Activated CD4-positive, alpha-beta memory T cell treated with anti-CD3 and anti-CD28 coated beads, Interleukin-2, amount 10 ng/mL, durations not matched to agents 7 days and 5 days (primary cell): ENCODE data around the gene MIS12. TPM values are rescaled to one million over a fixed set of nuclear protein-coding genes. Genes with fewer than 3 reads are reported as not detected.
A peak's percentile ranks its signal among the peaks of the same experiment; 100 is the strongest.

ENCODE experiments used
- CTCF ChIA-PET: fragments of 350-600 bp; sonication (Branson Sonifier 250); formaldehyde crosslinking; loops from one replicate; lab custom pipeline; 2021; ENCODE audit warnings: antibody characterized with exemption, inconsistent platforms; lab: Charles Lee
- POLR2A ChIA-PET: fragments of 350-600 bp; sonication (Branson Sonifier 250); formaldehyde crosslinking; loops from one replicate; lab custom pipeline; 2021; ENCODE audit warnings: antibody characterized with exemption; lab: Charles Lee
- DNase-seq: peaks from one replicate; pipeline ENCODE4 v3.0.0-alpha.2; 2020
- H3K27ac Mint-ChIP-seq: one replicate; pipeline ENCODE4 v1.8.0; 2021; ENCODE audit warnings: mild to moderate bottlenecking, mixed read lengths
- H3K27me3 Mint-ChIP-seq: one replicate; pipeline ENCODE4 v1.8.0; 2021; ENCODE audit warnings: mixed read lengths
- H3K36me3 Mint-ChIP-seq: one replicate; pipeline ENCODE4 v1.8.0; 2021; ENCODE audit warnings: low read depth, mixed read lengths
- H3K4me1 Mint-ChIP-seq: one replicate; pipeline ENCODE4 v1.8.0; 2021; ENCODE audit warnings: mixed read lengths
- H3K4me3 Mint-ChIP-seq: one replicate; pipeline ENCODE4 v1.8.0; 2021; ENCODE audit warnings: mild to moderate bottlenecking, mixed read lengths
- H3K9me3 Mint-ChIP-seq: one replicate; pipeline ENCODE4 v1.8.0; 2021; ENCODE audit warnings: mixed read lengths
- total RNA-seq, 2 experiments: library from RNA; stranded (reverse); gene quantifications; one replicate each; pipeline ENCODE4 v1.2.3, GENCODE V29; 2021

The MIS12 gene, protein sequence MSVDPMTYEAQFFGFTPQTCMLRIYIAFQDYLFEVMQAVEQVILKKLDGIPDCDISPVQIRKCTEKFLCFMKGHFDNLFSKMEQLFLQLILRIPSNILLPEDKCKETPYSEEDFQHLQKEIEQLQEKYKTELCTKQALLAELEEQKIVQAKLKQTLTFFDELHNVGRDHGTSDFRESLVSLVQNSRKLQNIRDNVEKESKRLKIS
- 10 to 100 TPM; 28.7 to 29.0 TPM for total RNA-seq

DNA sequence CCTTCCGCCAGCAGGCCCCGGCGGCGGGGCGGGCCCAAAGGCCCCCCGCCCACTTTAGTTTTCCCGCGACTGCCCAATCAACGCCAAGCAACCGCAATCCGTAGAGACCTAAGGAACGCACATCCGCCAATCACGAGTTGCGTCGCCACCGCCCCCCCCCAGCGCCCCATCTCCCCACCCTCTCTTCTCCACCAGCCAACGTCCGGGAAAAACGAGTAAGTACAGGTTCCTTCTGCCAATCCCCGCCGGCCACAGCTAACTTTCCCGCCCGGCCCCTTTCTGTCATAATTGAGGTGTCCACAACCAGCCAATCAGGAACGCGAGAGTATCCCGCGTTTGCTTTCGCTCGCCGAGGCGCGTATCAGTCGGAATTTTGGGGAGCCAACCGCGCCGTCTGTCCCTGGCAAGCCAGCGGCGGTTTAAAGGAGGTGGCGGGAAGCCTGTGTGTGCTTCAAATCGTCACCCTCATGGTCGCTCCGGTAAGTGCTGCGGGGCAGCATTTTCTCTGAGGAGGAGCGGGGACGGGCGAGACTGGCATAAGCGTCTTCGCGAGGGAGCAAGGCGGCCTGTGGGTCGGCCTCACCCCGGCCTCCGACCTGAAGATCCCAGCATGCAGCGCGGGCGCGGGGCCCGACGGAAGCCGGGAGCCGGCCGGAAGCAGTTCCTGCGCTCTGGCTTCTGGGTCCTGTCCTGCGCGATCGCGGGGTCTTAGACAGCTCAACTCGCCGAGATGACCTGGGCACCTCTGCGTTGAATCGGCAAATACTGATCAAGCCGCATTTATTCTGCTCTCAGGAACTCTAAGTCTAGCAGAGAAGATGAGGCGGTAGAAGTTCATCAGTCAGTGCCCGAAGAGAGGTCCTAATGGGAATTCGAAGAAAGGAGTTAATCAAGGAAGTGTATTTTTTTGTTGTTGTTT, at the start of gene MIS12:
TSS of gene MIS12 (plus strand) at position 361 of the 919 bp plus-strand sequence. CDS start 2,297 bp downstream, outside the sequence.
- Mint-ChIP-seq H3K36me3 (peaks cover 68% of the 10 kb centered on the region), H3K4me1 (peaks cover 56% of the 10 kb centered on the region), H3K4me3 (peak within 1 kb of the TSS; percentile 90), H3K27me3 (no peaks in the 10 kb centered on the region), H3K27ac (peak within 1 kb of the TSS; percentile 96), H3K9me3 (no peaks in the 10 kb centered on the region)
- peak; percentile 98 for DNase-seq
- ChIA-PET POLR2A (interaction anchor here (0.6 to 4.0 kb wide), 28 partner anchors 10 to 1271 kb away, joined by 3 to 46 read pairs (median 4); partner anchors contain the start of genes C1QBP, DHX33, NLRP1 and NUP88), CTCF (interaction anchor here (0.7 to 2.6 kb wide), 6 partner anchors 15 to 294 kb away, joined by 3 to 9 read pairs (median 4); partner anchors contain the start of genes C1QBP and DHX33)

DNA sequence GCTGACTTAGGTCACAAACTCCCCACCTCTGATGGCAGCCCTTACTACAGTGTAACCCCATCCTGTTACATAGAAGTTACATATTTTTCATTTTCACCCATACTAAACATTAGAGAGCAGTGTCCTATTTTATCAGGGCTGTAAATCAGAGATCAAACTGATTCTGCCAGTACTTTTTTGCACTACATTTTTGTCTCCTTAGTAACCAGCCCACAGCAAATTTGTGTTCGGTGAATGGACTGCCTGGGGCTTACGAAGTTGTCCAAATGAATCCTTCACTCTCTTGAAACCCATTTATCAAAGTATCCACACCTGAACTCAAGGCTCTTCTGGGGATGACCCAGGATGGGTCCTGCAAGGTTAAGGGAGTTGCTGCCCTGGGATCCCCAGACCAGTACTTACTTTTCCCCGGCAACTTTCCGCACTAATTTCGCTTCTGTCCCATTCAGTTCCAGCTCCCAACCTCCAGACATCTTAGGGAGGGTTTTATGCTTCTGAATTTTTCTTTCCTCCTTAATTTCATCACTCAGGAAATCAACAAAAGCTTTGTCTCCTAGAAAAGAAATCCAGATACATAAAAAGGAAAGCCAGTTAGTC, 48.5 kb upstream of the MIS12 start:
- no peaks in the 10 kb centered on the region for H3K27me3 Mint-ChIP-seq
- ChIA-PET CTCF (interaction anchor here (1.4 to 4.7 kb wide), 6 partner anchors 14 to 48 kb away, joined by 3 to 37 read pairs (median 7); partner anchors contain the start of genes DERL2, MIS12, NUP88 and RPAIN), POLR2A (interaction anchor here (1.3 to 6.6 kb wide), 6 partner anchors 11 to 66 kb away, joined by 3 to 77 read pairs (median 11); partner anchors contain the start of genes DERL2, DHX33, MIS12 and NUP88)
- H3K27ac Mint-ChIP-seq = peak overlapping the region; percentile 85
- DNase-seq = no peak
- peaks cover 45% of the 10 kb centered on the region for H3K4me1 Mint-ChIP-seq
- peak overlapping the region; percentile 72 for H3K4me3 Mint-ChIP-seq
- peaks cover 49% of the 10 kb centered on the region for H3K36me3 Mint-ChIP-seq
- no peaks in the 10 kb centered on the region for H3K9me3 Mint-ChIP-seq

DNA sequence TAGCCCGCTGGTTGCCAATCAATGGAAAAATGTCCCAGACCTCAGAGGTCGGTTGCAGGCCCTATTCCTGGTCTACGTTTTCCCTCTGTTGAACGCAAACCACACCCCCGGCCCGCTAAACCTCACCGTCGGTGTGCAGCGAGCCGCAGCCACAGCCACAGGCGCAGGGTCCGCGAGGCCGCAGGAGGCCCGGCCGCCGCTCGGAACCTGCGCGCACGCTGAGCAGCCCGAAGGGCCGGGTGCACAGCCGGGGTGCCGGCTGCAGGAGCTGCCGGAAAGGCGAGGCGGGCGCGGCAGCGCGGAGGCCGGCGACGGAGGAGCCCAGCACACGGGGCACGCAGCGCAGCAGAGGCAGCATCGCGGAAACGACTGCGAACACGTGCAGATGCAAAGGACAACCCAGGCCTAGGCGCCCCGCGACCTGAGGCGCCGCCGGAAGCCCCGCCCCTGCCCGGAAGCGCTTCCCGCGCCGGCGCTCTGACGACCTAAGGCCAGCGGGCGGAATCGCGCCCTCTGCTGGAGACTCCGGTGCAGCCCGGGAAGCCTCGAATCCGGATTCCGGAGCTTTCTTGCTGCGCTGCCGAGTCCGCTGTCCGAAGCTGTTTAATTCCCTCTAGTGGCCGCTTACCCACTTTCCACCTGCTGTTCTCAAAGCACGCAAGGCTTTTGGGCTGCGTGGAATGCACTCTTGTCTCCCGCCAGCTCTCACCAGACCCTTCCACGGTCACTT, 47.5 kb upstream of the MIS12 start, which contains the start of gene C1QBP:
TSS of gene C1QBP (minus strand) at position 440 of the 730 bp plus-strand sequence. CDS start at position 358, 82 bp downstream.
- Mint-ChIP-seq H3K27me3 (no peaks in the 10 kb centered on the region), H3K4me3 (peak within 1 kb of the TSS; percentile 72), H3K4me1 (peaks cover 44% of the 10 kb centered on the region), H3K9me3 (no peaks in the 10 kb centered on the region), H3K27ac (peak within 1 kb of the TSS; percentile 85), H3K36me3 (peaks cover 39% of the 10 kb centered on the region)
- CTCF ChIA-PET = interaction anchor here (0.7 to 4.7 kb wide), 28 partner anchors 8 to 1317 kb away, joined by 3 to 37 read pairs (median 5); partner anchors contain the start of genes DERL2, DHX33, MIS12 and NUP88
- POLR2A ChIA-PET = interaction anchor here (0.6 to 6.6 kb wide), 18 partner anchors 10 to 989 kb away, joined by 3 to 77 read pairs (median 4); partner anchors contain the start of genes DERL2, DHX33, MIS12 and NUP88
- peak; percentile 94 for DNase-seq

DNA sequence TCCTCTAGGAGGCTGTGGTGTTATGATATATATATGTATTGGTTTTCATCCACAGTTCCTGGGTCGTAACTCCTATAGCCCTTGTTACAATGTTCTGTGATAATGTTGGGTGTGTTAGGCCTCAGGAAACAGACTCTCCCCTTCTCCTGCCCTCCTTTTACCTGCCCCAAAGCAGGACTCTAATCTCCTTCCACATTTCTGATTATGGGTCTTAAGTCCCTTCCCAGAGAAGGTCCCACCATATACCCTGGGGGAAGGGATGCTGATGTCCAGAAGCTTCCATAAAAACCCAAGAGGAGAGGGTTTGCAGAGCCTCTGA, 47.0 kb upstream of the MIS12 start:
- DNase-seq = no peak
- CTCF ChIA-PET = interaction anchor here (0.7 to 4.7 kb wide), 28 partner anchors 9 to 1316 kb away, joined by 3 to 37 read pairs (median 5); partner anchors contain the start of genes DERL2, DHX33, MIS12 and NUP88
- Mint-ChIP-seq H3K36me3 (peaks cover 39% of the 10 kb centered on the region), H3K4me3 (peak overlapping the region; percentile 72), H3K4me1 (peaks cover 42% of the 10 kb centered on the region), H3K27me3 (no peaks in the 10 kb centered on the region), H3K27ac (peak overlapping the region; percentile 85), H3K9me3 (no peaks in the 10 kb centered on the region)
- POLR2A ChIA-PET = interaction anchor here (0.6 to 6.6 kb wide), 17 partner anchors 9 to 988 kb away, joined by 3 to 77 read pairs (median 4); partner anchors contain the start of genes DERL2, DHX33, MIS12 and NUP88

DNA sequence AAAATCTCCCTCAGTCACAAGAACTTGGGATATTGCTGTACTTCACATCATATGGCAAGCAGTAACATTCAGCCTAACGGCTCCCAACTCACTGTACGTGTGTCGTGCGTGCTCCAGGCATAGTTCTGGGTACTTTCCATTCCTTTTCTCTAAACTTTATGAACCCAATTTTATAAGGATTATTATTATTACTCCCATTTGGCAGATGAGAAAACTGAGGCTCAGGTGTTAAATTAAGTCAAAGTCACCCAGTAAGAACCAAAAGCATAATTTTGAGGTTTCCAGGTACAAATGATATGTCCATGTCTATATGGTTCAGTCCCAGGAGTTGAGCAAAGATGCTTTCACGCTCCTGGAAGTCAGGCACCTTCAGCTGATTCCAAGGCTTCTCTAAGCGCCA, 42.6 kb upstream of the MIS12 start:
- POLR2A ChIA-PET = interaction anchor here (0.9 kb wide), 1 partner anchor 162 kb away, joined by 4 read pairs; no protein-coding TSS in a partner anchor
- no peak overlapping the region for H3K27ac Mint-ChIP-seq
- H3K27me3 Mint-ChIP-seq = no peaks in the 10 kb centered on the region
- H3K36me3 Mint-ChIP-seq = peaks cover 36% of the 10 kb centered on the region
- H3K4me3 Mint-ChIP-seq = no peak overlapping the region
- no peaks in the 10 kb centered on the region for H3K9me3 Mint-ChIP-seq
- no peak for DNase-seq
- CTCF ChIA-PET = no interaction called here
- peaks cover 11% of the 10 kb centered on the region for H3K4me1 Mint-ChIP-seq

DNA sequence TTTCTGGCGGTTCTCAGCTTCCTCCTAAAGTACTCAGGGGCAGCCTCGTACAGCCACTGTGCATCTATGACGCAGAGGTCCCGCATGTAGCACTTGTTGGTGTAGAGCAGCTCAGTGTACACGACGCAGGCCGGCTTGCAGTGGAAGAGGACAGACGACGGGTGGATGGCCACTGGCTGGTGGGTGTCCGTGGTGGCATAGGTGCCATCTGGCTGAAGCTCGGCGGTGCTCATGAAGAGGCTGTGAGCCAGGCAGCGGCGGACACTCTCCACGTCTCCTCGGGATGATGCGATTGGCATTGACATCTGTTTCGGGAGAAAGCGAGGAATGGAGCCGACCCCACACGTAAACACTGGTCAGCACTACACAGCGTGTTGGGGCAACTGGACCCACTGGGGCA, 42.2 kb upstream of the MIS12 start:
- Mint-ChIP-seq H3K36me3 (peaks cover 39% of the 10 kb centered on the region), H3K9me3 (no peaks in the 10 kb centered on the region), H3K27me3 (no peaks in the 10 kb centered on the region), H3K4me3 (no peak overlapping the region), H3K27ac (no peak overlapping the region), H3K4me1 (peaks cover 10% of the 10 kb centered on the region)
- no peak for DNase-seq
- ChIA-PET POLR2A (no interaction called here), CTCF (no interaction called here)

DNA sequence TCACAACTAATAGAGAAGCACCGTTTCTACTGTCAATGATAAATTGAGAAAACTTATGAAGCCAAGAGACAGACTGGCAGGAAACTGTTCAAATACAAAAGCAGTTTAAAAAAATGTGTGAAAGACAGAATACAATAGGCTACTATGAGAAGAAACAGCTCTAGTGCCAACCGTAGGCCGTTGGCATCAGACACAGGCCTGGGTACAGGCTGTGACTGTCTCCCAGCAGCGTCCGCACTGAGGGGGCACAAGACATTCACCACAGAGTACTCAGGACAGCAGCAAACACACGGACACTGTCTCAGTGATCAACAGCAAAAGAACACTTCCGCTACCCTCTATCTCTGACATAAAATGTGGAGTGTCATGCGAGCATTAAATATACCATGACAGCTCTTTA, 39.6 kb upstream of the MIS12 start:
- POLR2A ChIA-PET = interaction anchor here (0.6 to 1.4 kb wide), 2 partner anchors 16 to 22 kb away, joined by 3 read pairs; partner anchors contain the start of gene DHX33
- peaks cover 56% of the 10 kb centered on the region for H3K36me3 Mint-ChIP-seq
- H3K4me3 Mint-ChIP-seq = no peak overlapping the region
- no peak for DNase-seq
- H3K27me3 Mint-ChIP-seq = no peaks in the 10 kb centered on the region
- CTCF ChIA-PET = no interaction called here
- no peak overlapping the region for H3K27ac Mint-ChIP-seq
- no peaks in the 10 kb centered on the region for H3K4me1 Mint-ChIP-seq
- H3K9me3 Mint-ChIP-seq = no peaks in the 10 kb centered on the region

DNA sequence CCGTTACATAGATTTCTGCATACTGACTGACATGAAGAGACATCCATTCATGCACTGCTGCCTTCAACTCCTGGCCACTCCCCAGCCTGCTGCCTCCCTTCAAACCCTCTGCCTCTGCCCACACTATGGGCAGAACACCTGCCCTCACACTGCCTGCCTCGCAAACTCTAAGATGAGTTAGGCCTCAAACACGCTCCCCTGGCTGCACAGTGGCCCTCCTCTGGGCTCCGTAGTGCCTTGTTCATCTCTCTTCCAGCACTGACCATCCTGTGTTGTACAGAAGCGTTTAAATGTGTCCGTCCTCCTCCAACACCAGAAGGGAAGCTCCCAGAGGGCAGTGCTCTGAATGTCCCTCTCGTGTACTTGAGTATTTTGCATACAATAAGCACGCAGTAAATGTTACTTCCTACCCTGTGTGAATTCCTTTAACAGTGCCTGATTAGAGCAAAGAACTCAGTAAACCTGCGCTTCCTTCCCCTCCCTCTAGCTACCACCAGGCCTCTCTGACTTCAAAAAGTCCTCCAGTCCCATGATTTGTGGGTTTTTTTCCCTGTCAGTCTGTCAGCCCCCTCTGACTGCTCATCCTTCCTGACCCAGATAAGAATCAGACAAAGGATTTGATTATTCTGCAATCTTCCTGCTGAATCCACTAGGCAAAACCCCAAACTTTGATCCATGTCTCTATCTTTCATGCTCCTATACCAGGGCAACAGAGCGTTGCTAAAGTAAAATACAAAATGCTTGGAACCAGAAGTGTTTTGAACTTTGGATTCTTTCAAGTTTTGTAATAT, 21.5 kb upstream of the MIS12 start:
- ChIA-PET CTCF (no interaction called here), POLR2A (interaction anchor here (1.1 to 1.4 kb wide), 2 partner anchors 21 to 46 kb away, joined by 3 to 6 read pairs; partner anchors contain the start of genes DERL2, MIS12 and NUP88)
- Mint-ChIP-seq H3K4me3 (no peak overlapping the region), H3K36me3 (peaks cover 14% of the 10 kb centered on the region), H3K4me1 (peaks cover 40% of the 10 kb centered on the region), H3K27ac (no peak overlapping the region), H3K27me3 (no peaks in the 10 kb centered on the region), H3K9me3 (no peaks in the 10 kb centered on the region)
- no peak for DNase-seq

DNA sequence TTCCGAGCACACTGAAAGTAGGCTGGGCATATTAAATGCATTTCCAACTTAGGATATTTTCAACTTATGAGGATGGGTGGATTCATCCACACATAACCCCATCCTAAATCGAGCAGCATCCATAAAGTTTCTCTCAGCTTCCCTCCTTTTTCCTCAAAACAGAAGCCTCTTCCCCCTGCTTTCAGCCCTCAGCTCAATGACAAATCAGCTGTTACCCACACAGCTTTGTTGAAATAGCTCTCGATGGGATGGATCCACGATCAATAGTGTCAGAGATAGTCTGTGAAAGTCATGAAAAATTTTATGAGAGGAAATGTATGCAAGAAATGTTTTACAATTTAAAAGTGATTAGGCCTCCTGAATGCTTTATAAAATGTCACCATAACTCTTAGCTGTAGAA, 20.1 kb upstream of the MIS12 start:
- ChIA-PET POLR2A (interaction anchor here (1.0 to 3.0 kb wide), 2 partner anchors 21 to 275 kb away, joined by 6 to 14 read pairs; partner anchors contain the start of gene ZNF594), CTCF (interaction anchor here (1.4 to 1.6 kb wide), 4 partner anchors 20 to 27 kb away, joined by 3 to 7 read pairs (median 6); partner anchors contain the start of genes C1QBP, DERL2 and MIS12)
- Mint-ChIP-seq H3K9me3 (no peaks in the 10 kb centered on the region), H3K4me3 (no peak overlapping the region), H3K4me1 (peaks cover 44% of the 10 kb centered on the region), H3K27ac (no peak overlapping the region), H3K36me3 (peaks cover 5% of the 10 kb centered on the region), H3K27me3 (no peaks in the 10 kb centered on the region)
- DNase-seq = no peak

DNA sequence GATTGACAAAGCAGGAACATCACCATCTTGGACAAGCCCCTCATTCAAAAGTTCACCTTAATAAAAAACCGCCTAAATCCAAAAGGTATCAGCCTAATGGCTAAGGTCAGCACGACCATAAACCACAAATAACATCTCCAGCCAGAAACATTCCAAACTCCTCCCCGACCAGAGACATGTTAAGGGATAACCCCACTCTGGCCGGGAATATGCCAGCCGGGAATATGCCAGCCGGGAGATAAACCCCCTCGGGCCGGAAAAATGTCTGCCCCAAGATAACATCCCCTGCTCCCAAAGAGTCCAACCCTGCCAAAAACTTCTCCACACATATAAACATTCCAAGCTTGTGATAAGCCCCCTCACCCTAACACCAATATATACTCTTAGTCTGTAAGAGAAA, 18.9 kb upstream of the MIS12 start:
- H3K36me3 Mint-ChIP-seq = peaks cover 12% of the 10 kb centered on the region
- peak overlapping the region; percentile 32 for H3K27ac Mint-ChIP-seq
- no peak for DNase-seq
- H3K9me3 Mint-ChIP-seq = no peaks in the 10 kb centered on the region
- peaks cover 44% of the 10 kb centered on the region for H3K4me1 Mint-ChIP-seq
- H3K4me3 Mint-ChIP-seq = peak overlapping the region; percentile 84
- ChIA-PET CTCF (interaction anchor here (1.4 to 2.8 kb wide), 3 partner anchors 18 to 28 kb away, joined by 3 to 21 read pairs (median 5); partner anchors contain the start of genes C1QBP, DERL2 and MIS12), POLR2A (interaction anchor here (1.1 to 3.0 kb wide), 6 partner anchors 12 to 276 kb away, joined by 4 to 46 read pairs (median 14); partner anchors contain the start of genes C1QBP, DERL2, MIS12 and NUP88)
- H3K27me3 Mint-ChIP-seq = no peaks in the 10 kb centered on the region
